ENCODE data around the gene SHKBP1. TPM values are rescaled to one million over a fixed set of nuclear protein-coding genes. Genes with fewer than 3 reads are reported as not detected.

Gene SHKBP1
- total and polyA plus RNA-seq, 4 donors: 10.1 to 22.9 (median 15.4) TPM

DNA sequence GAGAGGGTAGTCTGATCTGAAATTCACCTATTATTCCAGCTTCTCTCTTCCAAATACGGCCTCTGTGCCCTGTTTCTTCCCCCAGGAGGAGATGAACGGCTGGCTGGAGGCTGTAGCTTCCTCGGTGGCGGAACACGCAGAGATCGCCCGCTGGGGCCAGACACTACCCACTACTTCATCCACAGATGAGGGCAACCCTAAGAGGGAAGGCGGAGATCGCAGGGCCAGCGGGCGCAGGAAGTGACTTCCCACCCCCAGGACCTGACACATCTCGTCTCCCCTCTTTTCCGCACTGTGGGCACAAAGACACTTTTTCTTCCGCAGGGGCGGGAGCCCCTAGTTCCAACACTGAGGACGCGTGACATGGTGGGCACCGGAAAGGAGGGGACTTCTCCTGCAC, 1.3 kb upstream of the SHKBP1 start:
- WGBS: 78% methylated on average over 18 of the region's 18 CpGs
- no peak overlapping the region for H3K9ac ChIP-seq (ENCODE audit: low read depth in 1 of 2, low read length in 2 of 2)
- H3K36me3 ChIP-seq (ENCODE audit: control insufficient read depth in 4 of 4, insufficient read depth in 3 of 4, low read depth in 1 of 4, low read length in 3 of 4): peaks cover 0 to 1% (median 0%) of the 10 kb centered on the region in 4 donors
- H3K4me3 ChIP-seq (ENCODE audit: low read depth in 1 of 3, low read length in 3 of 3): no peak overlapping the region
- H3K4me1 ChIP-seq (ENCODE audit: control insufficient read depth in 4 of 4, insufficient read depth in 4 of 4, low read length in 3 of 4): peaks cover 3 to 9% (median 6%) of the 10 kb centered on the region in 4 donors
- no peaks in the 10 kb centered on the region for H3K9me3 ChIP-seq (ENCODE audit: control insufficient read depth in 4 of 4, low read length in 3 of 4)
- H3K27me3 ChIP-seq (ENCODE audit: control insufficient read depth in 4 of 4, insufficient read depth in 4 of 4, low read length in 3 of 4): no peaks in the 10 kb centered on the region
- DNase-seq (ENCODE audit: low spot score): no peak
- no peak overlapping the region for H3K27ac ChIP-seq (ENCODE audit: low read depth in 1 of 2, low read length in 2 of 2)
- no peak for TF ChIP-seq YY1 (IDR thresholded peaks at IDR 0.05)
- no peak for TF ChIP-seq HNF4G (IDR thresholded peaks at IDR 0.05)
- TF ChIP-seq, protein P1, sequence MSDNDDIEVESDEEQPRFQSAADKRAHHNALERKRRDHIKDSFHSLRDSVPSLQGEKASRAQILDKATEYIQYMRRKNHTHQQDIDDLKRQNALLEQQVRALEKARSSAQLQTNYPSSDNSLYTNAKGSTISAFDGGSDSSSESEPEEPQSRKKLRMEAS (IDR thresholded peaks at IDR 0.05): no peak
- TF ChIP-seq RXRA (IDR thresholded peaks at IDR 0.05): no peak
- TF ChIP-seq, protein P2, sequence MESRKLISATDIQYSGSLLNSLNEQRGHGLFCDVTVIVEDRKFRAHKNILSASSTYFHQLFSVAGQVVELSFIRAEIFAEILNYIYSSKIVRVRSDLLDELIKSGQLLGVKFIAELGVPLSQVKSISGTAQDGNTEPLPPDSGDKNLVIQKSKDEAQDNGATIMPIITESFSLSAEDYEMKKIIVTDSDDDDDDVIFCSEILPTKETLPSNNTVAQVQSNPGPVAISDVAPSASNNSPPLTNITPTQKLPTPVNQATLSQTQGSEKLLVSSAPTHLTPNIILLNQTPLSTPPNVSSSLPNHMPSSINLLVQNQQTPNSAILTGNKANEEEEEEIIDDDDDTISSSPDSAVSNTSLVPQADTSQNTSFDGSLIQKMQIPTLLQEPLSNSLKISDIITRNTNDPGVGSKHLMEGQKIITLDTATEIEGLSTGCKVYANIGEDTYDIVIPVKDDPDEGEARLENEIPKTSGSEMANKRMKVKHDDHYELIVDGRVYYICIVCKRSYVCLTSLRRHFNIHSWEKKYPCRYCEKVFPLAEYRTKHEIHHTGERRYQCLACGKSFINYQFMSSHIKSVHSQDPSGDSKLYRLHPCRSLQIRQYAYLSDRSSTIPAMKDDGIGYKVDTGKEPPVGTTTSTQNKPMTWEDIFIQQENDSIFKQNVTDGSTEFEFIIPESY (IDR thresholded peaks at IDR 0.05): no peak
- TF ChIP-seq, protein P3, sequence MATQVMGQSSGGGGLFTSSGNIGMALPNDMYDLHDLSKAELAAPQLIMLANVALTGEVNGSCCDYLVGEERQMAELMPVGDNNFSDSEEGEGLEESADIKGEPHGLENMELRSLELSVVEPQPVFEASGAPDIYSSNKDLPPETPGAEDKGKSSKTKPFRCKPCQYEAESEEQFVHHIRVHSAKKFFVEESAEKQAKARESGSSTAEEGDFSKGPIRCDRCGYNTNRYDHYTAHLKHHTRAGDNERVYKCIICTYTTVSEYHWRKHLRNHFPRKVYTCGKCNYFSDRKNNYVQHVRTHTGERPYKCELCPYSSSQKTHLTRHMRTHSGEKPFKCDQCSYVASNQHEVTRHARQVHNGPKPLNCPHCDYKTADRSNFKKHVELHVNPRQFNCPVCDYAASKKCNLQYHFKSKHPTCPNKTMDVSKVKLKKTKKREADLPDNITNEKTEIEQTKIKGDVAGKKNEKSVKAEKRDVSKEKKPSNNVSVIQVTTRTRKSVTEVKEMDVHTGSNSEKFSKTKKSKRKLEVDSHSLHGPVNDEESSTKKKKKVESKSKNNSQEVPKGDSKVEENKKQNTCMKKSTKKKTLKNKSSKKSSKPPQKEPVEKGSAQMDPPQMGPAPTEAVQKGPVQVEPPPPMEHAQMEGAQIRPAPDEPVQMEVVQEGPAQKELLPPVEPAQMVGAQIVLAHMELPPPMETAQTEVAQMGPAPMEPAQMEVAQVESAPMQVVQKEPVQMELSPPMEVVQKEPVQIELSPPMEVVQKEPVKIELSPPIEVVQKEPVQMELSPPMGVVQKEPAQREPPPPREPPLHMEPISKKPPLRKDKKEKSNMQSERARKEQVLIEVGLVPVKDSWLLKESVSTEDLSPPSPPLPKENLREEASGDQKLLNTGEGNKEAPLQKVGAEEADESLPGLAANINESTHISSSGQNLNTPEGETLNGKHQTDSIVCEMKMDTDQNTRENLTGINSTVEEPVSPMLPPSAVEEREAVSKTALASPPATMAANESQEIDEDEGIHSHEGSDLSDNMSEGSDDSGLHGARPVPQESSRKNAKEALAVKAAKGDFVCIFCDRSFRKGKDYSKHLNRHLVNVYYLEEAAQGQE (IDR thresholded peaks at IDR 0.05): no peak
- TF ChIP-seq, protein P4, sequence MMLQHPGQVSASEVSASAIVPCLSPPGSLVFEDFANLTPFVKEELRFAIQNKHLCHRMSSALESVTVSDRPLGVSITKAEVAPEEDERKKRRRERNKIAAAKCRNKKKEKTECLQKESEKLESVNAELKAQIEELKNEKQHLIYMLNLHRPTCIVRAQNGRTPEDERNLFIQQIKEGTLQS (IDR thresholded peaks at IDR 0.05): no peak
- TF ChIP-seq GABPA (IDR thresholded peaks at IDR 0.05 in 1 of 2, conservative IDR thresholded peaks at IDR 0.05 in 1 of 2): no peak
- TF ChIP-seq JUND (IDR thresholded peaks at IDR 0.05): no peak
- no peak for TF ChIP-seq RAD21 (IDR thresholded peaks at IDR 0.05)
- TF ChIP-seq EGR1 (IDR thresholded peaks at IDR 0.05; ENCODE audit: low read depth in 2 of 2): no peak
- TF ChIP-seq, protein P5, sequence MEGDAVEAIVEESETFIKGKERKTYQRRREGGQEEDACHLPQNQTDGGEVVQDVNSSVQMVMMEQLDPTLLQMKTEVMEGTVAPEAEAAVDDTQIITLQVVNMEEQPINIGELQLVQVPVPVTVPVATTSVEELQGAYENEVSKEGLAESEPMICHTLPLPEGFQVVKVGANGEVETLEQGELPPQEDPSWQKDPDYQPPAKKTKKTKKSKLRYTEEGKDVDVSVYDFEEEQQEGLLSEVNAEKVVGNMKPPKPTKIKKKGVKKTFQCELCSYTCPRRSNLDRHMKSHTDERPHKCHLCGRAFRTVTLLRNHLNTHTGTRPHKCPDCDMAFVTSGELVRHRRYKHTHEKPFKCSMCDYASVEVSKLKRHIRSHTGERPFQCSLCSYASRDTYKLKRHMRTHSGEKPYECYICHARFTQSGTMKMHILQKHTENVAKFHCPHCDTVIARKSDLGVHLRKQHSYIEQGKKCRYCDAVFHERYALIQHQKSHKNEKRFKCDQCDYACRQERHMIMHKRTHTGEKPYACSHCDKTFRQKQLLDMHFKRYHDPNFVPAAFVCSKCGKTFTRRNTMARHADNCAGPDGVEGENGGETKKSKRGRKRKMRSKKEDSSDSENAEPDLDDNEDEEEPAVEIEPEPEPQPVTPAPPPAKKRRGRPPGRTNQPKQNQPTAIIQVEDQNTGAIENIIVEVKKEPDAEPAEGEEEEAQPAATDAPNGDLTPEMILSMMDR (IDR thresholded peaks at IDR 0.05; ENCODE audit: low read depth, low read length, missing input control): no peak
- no peak for TF ChIP-seq HNF4A (conservative IDR thresholded peaks at IDR 0.05)

DNA sequence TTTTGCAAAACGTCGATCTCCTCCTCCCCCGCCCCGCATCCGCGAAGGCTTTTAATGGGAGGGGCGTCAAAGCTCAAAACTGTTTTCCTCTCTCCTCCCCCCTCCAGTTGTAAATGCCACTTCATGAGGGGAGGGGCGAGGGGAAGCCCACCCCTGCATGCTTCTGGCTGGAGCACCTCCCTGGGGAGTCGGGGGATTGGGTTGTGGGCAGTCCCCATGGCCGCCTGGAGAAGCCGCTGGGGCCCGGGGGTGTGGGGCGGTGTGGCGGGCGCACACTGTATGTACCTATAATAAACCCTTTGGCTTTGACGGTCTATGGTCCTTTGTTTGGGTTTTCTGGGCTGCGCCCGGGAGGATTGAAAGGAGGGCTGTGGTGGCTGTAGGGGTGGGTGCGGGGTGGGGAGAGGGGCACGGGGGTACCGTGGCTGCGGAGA, 505 bp upstream of the SHKBP1 start:
- Histone ChIP-seq H3K9ac (ENCODE audit: low read depth in 1 of 2, low read length in 2 of 2) (no peak overlapping the region), H3K27me3 (ENCODE audit: control insufficient read depth in 4 of 4, insufficient read depth in 4 of 4, low read length in 3 of 4) (no peaks in the 10 kb centered on the region), H3K27ac (ENCODE audit: low read depth in 1 of 2, low read length in 2 of 2) (no peak overlapping the region), H3K36me3 (ENCODE audit: control insufficient read depth in 4 of 4, insufficient read depth in 3 of 4, low read depth in 1 of 4, low read length in 3 of 4) (peaks cover 0 to 6% (median 3%) of the 10 kb centered on the region in 4 donors), H3K4me1 (ENCODE audit: control insufficient read depth in 4 of 4, insufficient read depth in 4 of 4, low read length in 3 of 4) (peaks cover 3 to 9% (median 5%) of the 10 kb centered on the region in 4 donors), H3K9me3 (ENCODE audit: control insufficient read depth in 4 of 4, low read length in 3 of 4) (no peaks in the 10 kb centered on the region), H3K4me3 (ENCODE audit: low read depth in 1 of 3, low read length in 3 of 3) (peak overlapping the region; percentile 83 to 85 (median 85))
- 6% methylated on average over 22 of the region's 22 CpGs for WGBS
- DNase-seq (ENCODE audit: low spot score): no peak
- TF ChIP-seq HNF4A (conservative IDR thresholded peaks at IDR 0.05) (no peak), EGR1 (IDR thresholded peaks at IDR 0.05; ENCODE audit: low read depth in 2 of 2) (no peak), JUND (IDR thresholded peaks at IDR 0.05) (no peak), FOXA1 (IDR thresholded peaks at IDR 0.05) (no peak), GABPA (IDR thresholded peaks at IDR 0.05 in 1 of 2, conservative IDR thresholded peaks at IDR 0.05 in 1 of 2) (no peak), YY1 (IDR thresholded peaks at IDR 0.05) (no peak), TAF1 (conservative IDR thresholded peaks at IDR 0.05) (no peak), FOXA2 (IDR thresholded peaks at IDR 0.05) (no peak), HNF4G (IDR thresholded peaks at IDR 0.05) (no peak), RXRA (IDR thresholded peaks at IDR 0.05) (no peak)
- TF ChIP-seq, protein P1 (IDR thresholded peaks at IDR 0.05): no peak
- TF ChIP-seq, protein P4 (IDR thresholded peaks at IDR 0.05): no peak
- TF ChIP-seq, protein P2 (IDR thresholded peaks at IDR 0.05): no peak
